ENCODE measurements around the gene GRB10.
"Not testable (repeated sequence)": the region's sequence is repeated elsewhere in the genome, so short reads cannot be mapped to it uniquely, and the experiment has no call there.

The GRB10 gene

GRCh38 chr7:50580057-50580456 is 202.6 kb downstream of the GRB10 start:
- DNase-seq (ENCODE audit: low spot score), result no peak

DNA sequence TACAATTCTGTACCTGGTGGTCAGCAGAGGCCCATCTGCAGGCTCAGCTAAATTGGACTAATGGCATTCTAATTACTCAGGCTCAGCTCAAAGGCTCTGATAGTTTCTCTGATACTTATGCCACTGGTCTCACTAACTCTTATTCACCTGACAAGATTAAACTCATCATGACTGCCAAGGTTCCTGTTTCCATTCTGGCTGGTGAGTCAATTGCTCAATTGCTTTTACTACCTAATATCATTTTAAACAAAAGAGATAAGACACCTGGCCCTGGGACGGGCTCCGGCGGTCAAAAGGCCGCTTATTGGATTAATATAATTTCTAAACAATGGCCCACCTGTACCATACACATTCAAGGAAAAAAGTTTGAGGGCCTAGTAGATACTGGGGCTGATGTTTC is 204.6 kb downstream of the GRB10 start:
- not testable (repeated sequence) for DNase-seq (ENCODE audit: low spot score)

DNA sequence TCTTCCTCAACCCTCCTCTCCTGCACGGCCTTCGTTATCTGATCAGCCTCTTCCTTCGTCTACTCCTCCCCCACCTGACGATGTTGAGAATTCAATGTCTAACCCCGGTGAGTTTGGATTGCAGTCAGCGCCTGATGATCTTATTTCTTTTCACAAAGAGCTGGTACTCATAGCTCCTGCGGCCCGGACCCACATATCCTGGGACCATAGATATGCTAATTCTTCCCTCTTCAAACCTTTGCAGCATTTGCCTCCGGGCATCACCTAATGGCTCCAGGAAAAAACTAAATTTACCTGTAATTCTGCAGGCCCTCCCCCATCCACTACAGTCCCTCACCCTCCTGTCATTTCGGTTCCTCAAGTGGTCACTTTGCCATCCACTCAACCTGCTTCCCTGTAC is 205.1 kb downstream of the GRB10 start:
- no peak for DNase-seq (ENCODE audit: low spot score)

GRCh38 chr7:50576388-50576787 is 206.3 kb downstream of the GRB10 start:
- not testable (repeated sequence) for DNase-seq (ENCODE audit: low spot score)

- no peak for DNase-seq (ENCODE audit: low spot score)
These were observed 214.9 kb downstream of the GRB10 start for GRCh38 chr7:50567715-50568261.

DNA sequence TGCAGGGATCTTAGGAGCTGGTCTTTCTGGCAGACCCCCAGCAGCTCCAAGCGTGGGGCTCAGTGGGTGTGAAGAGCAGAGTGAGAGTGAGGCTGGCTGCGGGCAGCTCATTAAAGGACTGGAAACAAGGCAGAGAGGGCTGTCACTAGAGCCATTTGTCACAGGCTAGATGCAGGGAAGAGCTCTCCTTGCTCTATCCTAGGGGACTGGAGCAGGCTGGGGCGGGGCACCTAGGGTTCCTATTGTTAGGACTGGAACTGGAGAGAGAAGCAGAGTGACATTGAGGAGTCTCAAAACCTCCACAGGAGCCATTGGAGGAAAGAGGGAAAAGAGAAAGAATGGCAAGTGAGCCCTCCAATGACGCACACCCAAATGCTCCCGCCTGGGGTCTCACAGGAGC is 216.7 kb downstream of the GRB10 start:
- no peak for DNase-seq (ENCODE audit: low spot score)

GRCh38 chr7:50565559-50565916 is 217.2 kb downstream of the GRB10 start:
- no peak for DNase-seq (ENCODE audit: low spot score)

DNA sequence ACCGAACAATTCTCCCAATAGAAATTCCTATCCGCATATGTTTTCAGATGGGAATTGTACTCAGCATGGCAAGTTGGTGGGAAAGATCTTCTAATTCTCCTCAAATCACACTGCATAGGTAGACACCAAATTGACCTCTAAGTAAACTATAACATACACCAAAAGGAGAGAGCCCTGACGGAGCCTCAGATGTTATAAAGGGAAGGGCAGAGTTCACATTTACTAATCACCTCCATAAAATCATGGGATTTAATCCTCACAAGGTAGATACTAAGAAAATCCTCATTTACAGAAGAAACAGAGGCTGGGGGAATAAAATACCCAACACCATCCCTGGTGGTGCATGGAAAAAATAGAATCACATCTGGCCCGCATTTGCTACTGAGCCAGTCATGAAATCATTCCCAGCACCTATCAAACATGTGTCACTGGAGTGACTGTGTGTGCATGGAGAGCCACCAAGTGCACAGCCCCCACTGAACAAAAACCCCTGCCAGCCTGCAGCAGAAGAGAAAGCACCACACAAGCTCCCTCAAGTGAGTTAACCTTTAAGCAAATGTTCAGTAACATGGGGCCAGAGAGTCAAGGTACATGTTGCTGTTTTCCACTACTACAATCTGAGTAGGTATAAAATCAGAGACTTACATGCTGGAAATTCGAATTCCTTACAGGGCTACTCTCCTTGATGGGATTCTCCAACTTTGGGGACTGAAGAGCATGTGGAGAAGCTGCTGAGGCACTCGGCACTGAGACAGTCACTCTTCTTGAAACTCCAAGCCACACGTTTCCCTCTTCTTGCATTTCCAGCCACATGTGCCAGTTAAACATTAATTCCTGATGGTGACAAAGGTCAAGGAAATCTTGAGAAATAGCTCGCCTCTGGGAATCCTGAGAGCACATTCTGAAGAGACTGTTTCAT is 217.8 kb downstream of the GRB10 start, which contains the start of gene DDC:
TSS of gene DDC (minus strand) at position 766 of the 919 bp plus-strand sequence. CDS start 21,320 bp downstream, outside the sequence.
- DNase-seq (ENCODE audit: low spot score), result no peak

DNA sequence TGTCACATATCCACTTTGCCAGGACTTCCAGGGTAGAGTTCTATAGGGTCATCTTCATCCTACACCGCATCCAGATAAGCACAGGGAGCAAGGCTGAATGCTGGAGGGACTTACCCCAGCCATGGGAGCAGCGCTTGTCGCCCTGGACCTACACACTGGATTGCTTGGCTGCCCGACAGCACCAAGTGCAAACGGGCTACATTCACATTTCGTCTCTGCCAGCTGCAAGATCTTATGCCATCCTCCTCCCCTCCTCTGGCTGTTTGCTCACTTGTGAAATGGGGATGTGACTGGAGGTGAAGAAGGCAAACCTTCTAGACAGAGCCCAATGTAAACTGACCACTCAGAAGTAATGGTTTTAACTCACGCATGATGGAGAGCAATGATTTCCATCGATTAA is 218.5 kb downstream of the GRB10 start:
- no peak for DNase-seq (ENCODE audit: low spot score)

DNA sequence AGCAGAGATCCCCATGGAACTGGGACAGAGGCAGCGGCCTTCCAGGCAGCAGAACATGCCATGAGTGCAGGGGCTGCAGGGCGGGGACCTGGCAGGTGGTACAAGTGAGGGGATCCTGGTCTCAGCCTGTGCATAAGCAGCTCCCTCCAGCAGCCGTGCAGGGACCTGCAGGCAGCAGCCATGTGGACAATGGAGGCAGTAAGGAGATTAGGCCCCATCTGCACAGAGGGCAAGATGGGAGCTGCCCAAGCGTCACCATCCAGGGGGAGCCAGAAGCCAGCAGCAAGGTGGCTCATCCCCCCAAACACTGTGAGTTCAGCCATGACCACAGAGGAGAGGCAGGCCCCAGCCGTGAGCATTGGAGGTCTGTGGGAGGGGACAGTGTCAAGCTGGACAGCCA is 220.6 kb downstream of the GRB10 start:
- no peak for DNase-seq (ENCODE audit: low spot score)

DNA sequence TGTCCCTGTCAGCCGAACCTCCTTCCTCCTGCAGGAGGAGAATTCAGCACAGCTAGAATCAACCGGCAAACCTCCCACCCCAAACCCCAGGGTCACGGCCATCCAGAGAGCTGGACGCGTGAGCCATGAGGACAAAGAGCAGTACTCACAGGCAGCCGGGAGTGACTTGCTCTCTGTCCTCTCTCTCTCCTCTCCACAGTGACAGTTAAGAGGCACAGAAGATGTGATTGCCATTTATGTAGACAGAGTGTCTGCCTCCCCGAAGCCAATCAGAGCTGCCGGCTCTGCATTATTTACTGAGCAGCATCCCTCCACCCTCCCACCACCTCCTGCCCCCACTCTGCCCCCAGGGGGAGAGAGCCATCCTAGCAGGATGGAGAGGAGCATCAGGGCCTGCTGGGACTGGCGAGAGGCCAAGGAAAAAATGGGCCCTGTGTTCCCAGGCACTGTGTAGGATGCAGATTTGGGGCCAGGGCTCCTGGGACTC is 221.8 kb downstream of the GRB10 start:
- no peak for DNase-seq (ENCODE audit: low spot score)

DNA sequence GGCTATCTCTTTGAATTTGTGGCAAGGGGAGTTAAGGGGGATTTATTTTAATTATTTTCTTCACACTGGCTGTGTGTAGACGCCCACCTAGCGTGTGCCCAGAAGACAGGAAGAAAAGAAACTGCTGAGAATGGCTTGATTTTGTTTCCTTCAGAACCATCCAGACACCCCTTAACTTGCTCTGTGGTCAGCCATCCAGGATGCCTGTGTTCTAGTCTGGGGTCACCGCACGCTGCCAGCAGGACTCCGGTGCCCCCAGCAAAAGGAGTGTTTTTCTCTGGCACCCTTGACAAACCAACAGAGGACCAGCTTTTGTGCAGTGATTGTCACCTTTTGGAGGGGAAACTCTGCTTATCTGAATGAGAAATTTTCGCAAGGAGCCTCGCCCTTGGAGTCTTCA is 222.8 kb downstream of the GRB10 start:
- DNase-seq (ENCODE audit: low spot score), result no peak

DNA sequence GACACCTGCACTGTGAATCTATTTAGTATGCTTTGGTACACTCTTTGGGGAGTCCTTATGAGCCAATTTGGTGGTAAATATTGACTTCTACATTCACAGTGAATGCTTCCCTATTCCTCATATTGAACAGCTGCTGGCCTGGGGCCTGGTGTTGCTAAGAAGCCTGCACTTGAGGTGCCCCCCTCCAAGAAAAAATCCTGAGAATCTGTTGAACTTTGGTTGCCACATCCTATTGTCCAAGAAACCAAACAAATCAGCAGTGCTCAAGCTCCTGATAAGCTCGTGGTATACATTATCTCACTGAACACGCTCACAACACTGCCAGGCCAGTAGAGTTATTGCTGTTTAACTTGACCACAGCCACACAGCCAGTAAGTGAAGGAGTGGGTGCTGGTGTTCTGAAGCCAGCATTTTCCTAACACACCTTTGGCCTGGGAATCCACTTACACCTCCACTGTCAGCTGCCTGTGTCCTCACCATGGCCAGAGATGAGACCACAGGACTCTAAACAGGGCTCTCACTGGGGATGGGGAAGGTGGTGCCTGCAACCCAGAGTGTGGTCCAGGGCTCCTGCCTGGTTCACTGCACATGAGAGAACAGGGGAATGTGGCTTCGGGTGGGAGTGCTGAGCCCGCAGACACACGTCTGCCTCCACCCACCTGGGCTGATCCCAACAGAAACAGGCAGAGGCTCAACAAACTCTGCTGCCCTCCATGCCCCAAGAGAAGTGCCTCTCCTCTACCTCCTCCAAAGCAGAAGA is 224.2 kb downstream of the GRB10 start:
- no peak for DNase-seq (ENCODE audit: low spot score)

DNA sequence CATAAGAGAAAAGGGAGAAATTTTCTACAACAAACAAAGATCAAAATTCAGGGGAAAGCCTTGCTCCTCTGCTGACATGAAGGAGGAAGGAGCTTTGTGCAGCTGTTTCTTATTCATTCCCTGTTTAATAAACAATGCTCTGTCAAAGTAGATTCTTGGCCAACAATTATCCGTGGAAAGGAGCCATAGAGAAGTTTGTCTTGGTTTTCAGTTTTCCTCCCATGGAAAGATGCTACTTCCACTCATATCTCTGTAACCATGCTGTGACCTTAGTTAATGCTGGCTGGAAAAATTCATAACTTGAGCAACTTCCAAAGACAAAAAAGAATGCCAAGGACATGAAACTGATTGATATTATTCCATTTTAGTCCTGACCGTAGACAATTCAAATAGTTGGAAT is 225.6 kb downstream of the GRB10 start:
- DNase-seq (ENCODE audit: low spot score), result no peak

DNA sequence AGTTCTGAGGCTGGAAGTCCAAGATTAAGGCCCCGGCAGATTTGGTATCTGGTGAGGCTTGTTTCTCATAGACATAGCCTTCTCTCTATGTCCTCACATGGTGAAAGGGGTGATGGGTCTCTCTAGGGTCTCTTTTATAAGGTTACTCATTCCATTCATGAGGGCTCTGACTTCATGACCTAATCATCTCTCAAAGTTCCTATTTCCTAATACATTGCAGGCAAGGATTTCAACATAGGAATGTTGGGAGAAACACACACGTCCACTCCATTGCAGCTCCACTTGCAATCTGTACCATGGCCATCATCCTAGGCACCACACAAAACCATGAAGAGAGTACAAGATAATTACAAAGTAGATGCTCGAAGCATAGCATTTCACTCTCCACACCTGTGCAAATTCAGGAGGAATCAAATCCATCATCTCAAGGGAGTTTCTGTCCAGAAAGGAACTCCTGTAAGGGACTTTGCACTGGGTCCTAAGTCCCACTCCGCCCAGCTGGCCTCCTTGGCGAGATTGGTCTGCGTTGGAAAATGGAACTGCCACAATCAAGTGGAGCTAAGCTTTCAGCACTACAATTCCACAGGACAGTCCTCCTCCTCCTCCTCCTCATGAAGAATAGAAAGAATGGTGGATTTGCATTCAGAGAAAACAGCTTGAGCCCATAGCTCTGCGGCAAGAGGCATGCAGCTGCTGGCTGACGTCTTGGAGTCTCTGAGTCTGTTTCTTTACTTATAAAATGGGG is 226.3 kb downstream of the GRB10 start:
- DNase-seq (ENCODE audit: low spot score), result no peak

GRCh38 chr7:50555594-50556140 is 227.0 kb downstream of the GRB10 start:
- no peak for DNase-seq (ENCODE audit: low spot score)

- no peak for DNase-seq (ENCODE audit: low spot score)
These were observed 228.0 kb downstream of the GRB10 start for GRCh38 chr7:50554431-50555322.

- DNase-seq (ENCODE audit: low spot score), result no peak
These were observed 228.7 kb downstream of the GRB10 start for GRCh38 chr7:50553973-50554372.

GRCh38 chr7:50552921-50553320 is 229.8 kb downstream of the GRB10 start:
- peak; percentile 55 for DNase-seq (ENCODE audit: low spot score)

DNA sequence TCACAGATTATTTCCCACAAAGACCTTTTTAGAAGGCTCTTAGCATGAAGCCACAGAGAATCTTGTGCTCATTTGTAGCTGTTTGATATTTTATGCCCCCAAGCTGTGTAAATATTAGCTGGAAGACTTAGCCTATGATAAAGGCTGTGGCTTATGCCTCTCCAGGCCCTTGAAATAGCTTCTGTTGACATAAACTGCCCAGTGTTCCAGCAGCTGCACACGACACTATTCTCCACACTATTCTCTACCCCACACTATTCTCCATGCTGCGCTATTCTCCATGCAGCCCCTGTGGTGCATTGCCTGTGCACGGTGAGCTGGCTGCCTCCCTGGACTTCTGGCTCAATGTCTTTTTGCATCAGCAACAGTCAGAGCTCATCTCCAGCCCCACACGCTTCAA is 230.6 kb downstream of the GRB10 start:
- DNase-seq (ENCODE audit: low spot score), result no peak

GRCh38 chr7:50545613-50546012 is 237.1 kb downstream of the GRB10 start:
- DNase-seq (ENCODE audit: low spot score), result not testable (repeated sequence)

Measured in AG08395 (cell line).